K562 (cell line): ENCODE results near the gene NUP205. TPM values are rescaled to one million over a fixed set of nuclear protein-coding genes. Genes with fewer than 3 reads are reported as not detected.

Source experiments
- BMI1 ChIP-seq: fragments of 150-350 bp; IDR thresholded peaks from 2 replicates; pipeline ENCODE4 v1.6.1; 2014; ENCODE audit warnings: low read length
- CLOCK ChIP-seq: fragments of 250-450 bp; sonication (Bioruptor Pico); IDR thresholded peaks from 2 replicates; pipeline ENCODE4 v1.4.0; 2020; ENCODE audit warnings: mild to moderate bottlenecking, moderate library complexity, borderline replicate concordance
- CREM ChIP-seq: IDR thresholded peaks from 2 replicates; pipeline ENCODE4 v1.6.1; 2014; ENCODE audit warnings: antibody characterized with exemption, low read depth
- FOXM1 ChIP-seq, 2 experiments: fragments of 450-650 bp in 1 of 2; sonication (generic) in 1 of 2; formaldehyde crosslinking in 1 of 2; IDR thresholded peaks; 2 replicates each; pipeline versions ENCODE4 v1.6.1 to v1.9.0; 2017 to 2022; ENCODE audit warnings: low read depth in 2 of 2, mild to moderate bottlenecking in 2 of 2, missing genetic modification reagents in 1 of 2, moderate library complexity in 1 of 2
- FOXP1 ChIP-seq: sonication (generic); formaldehyde crosslinking; IDR thresholded peaks from 2 replicates; pipeline ENCODE4 v1.8.0; 2022; ENCODE audit warnings: mild to moderate bottlenecking, missing genetic modification reagents
- GATAD2B ChIP-seq: fragments of 450-650 bp; IDR thresholded peaks from 2 replicates; pipeline ENCODE4 v1.6.1; 2017; ENCODE audit warnings: mild to moderate bottlenecking, borderline replicate concordance
- GTF2B ChIP-seq: IDR thresholded peaks from 2 replicates; pipeline ENCODE4 v1.6.1; 2011; ENCODE audit not compliant: insufficient read length; ENCODE audit errors: extremely low read depth
- HDGF ChIP-seq: fragments of 450-650 bp; IDR thresholded peaks from 2 replicates; pipeline ENCODE4 v1.6.1; 2016
- KAT2B ChIP-seq: IDR thresholded peaks from one replicate; pipeline ENCODE4 v1.6.1; 2012; ENCODE audit warnings: low read depth, mild to moderate bottlenecking, control low read depth, inconsistent platforms, low read length, moderate library complexity
- KHSRP ChIP-seq: fragments of 450-650 bp; IDR thresholded peaks from 2 replicates; pipeline ENCODE4 v1.6.1; 2017
- KLF1 ChIP-seq: fragments of 450-650 bp; IDR thresholded peaks from 2 replicates; pipeline ENCODE4 v1.6.1; 2016; ENCODE audit warnings: missing genetic modification characterization, missing compliant biosample characterization
- MYC ChIP-seq, 2 experiments: fragments of 250-450 bp in 1 of 2; sonication (Bioruptor Pico) in 1 of 2; IDR thresholded peaks; 2 replicates each; pipeline versions ENCODE4 v1.5.1 to v1.6.1; 2012 to 2021; ENCODE audit warnings: low read depth in 2 of 2, borderline replicate concordance in 1 of 2, improper control_type of control experiment in 1 of 2, low read length in 1 of 2, mild to moderate bottlenecking in 1 of 2, moderate library complexity in 1 of 2
- RBM17 ChIP-seq: fragments of 200-400 bp; formaldehyde crosslinking; IDR thresholded peaks from 2 replicates; pipeline ENCODE4 v1.6.1; 2017; ENCODE audit warnings: low read depth, mild to moderate bottlenecking, low read length, borderline replicate concordance
- RNF219 ChIP-seq: fragments of 250-450 bp; sonication (Bioruptor Pico); IDR thresholded peaks from 2 replicates; pipeline ENCODE4 v1.5.0; 2022; ENCODE audit warnings: mild to moderate bottlenecking
- TAF15 ChIP-seq: fragments of 200-400 bp; formaldehyde crosslinking; IDR thresholded peaks from 2 replicates; pipeline ENCODE4 v1.6.1; 2017; ENCODE audit warnings: mild to moderate bottlenecking, low read depth, low read length, moderate library complexity
- TAL1 ChIP-seq: fragments of 450-650 bp; IDR thresholded peaks from 2 replicates; pipeline ENCODE4 v1.6.1; 2016; ENCODE audit warnings: mild to moderate bottlenecking
- ZNF217 ChIP-seq: sonication (generic); formaldehyde crosslinking; IDR thresholded peaks from 2 replicates; pipeline ENCODE4 v1.8.0; 2022; ENCODE audit warnings: mild to moderate bottlenecking, missing genetic modification reagents
- ZNF408 ChIP-seq: fragments of 250-450 bp; sonication (Bioruptor Pico); IDR thresholded peaks from 2 replicates; pipeline ENCODE4 v1.4.0; 2020; ENCODE audit warnings: low read depth, mild to moderate bottlenecking, moderate library complexity
- ZNF668 ChIP-seq: fragments of 250-450 bp; sonication (Bioruptor Pico); IDR thresholded peaks from 2 replicates; pipeline ENCODE4 v1.8.0; 2022; ENCODE audit warnings: mild to moderate bottlenecking, inconsistent platforms
- ZNF695 ChIP-seq: fragments of 450-650 bp; formaldehyde crosslinking; IDR thresholded peaks from 2 replicates; pipeline ENCODE4 v1.4.0; 2020; ENCODE audit warnings: mild to moderate bottlenecking, moderate library complexity
- polyA plus RNA-seq, 8 experiments: library from polyadenylated mRNA; depleted of rRNA in 4 of 8; stranded (reverse) in 5 of 8; unstranded in 3 of 8; fragments of >200 nt; fragmentation: Nextera tagmentation in 2 of 8; fragmentation: Illumina TruSeq in 1 of 8; extraction: Ambion mirVana in 2 of 8; extraction: Trizol in 1 of 8; gene quantifications; 2 replicates each; pipeline versions ENCODE4 v1.2.1 to v1.2.3, GENCODE V29; 2011 to 2014; ENCODE audit warnings: inconsistent platforms in 1 of 8, missing spikeins in 1 of 8
- total RNA-seq, 7 experiments: library from RNA; depleted of rRNA in 6 of 7; stranded (reverse); fragments of >200 nt in 6 of 7; fragmentation: Illumina TruSeq in 2 of 7; extraction: Trizol in 2 of 7; gene quantifications; 2 replicates each; pipeline versions ENCODE4 v1.2.1 to v1.2.3, GENCODE V29; 2011 to 2021; ENCODE audit warnings: low replicate concordance in 1 of 7
- TF ChIP-seq, protein P1 (sequence below), 2 experiments: fragments of 450-650 bp; IDR thresholded peaks; 2 replicates each; pipeline ENCODE4 v1.6.1; 2016
- TF ChIP-seq, protein P2 (sequence below): fragments of 450-650 bp; formaldehyde crosslinking; IDR thresholded peaks from 2 replicates; pipeline ENCODE4 v1.4.0; 2022; ENCODE audit warnings: mild to moderate bottlenecking, moderate library complexity

Gene NUP205
- total and polyA plus RNA-seq, 9 of the 15 experiments (the other 6 are each of a cell fraction or from before 2014, with no cell fraction given) = 101 to 282 (median 193) TPM

- TF ChIP-seq RNF219 = no peak
- peak; percentile 83; the same call in 1 of the 2 replicates for TF ChIP-seq KHSRP
- TF ChIP-seq KAT2B = no peak
- no peak for TF ChIP-seq MYC (IDR thresholded peaks at IDR 0.05; ENCODE audit: low read depth, low read length)
- no peak for TF ChIP-seq MYC (CRISPR knock-in tag; IDR thresholded peaks at IDR 0.05; ENCODE audit: borderline replicate concordance, low read depth)
- TF ChIP-seq BMI1 = no peak
- TF ChIP-seq, protein P1, sequence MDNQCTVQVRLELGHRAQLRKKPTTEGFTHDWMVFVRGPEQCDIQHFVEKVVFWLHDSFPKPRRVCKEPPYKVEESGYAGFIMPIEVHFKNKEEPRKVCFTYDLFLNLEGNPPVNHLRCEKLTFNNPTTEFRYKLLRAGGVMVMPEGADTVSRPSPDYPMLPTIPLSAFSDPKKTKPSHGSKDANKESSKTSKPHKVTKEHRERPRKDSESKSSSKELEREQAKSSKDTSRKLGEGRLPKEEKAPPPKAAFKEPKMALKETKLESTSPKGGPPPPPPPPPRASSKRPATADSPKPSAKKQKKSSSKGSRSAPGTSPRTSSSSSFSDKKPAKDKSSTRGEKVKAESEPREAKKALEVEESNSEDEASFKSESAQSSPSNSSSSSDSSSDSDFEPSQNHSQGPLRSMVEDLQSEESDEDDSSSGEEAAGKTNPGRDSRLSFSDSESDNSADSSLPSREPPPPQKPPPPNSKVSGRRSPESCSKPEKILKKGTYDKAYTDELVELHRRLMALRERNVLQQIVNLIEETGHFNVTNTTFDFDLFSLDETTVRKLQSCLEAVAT (IDR thresholded peaks at IDR 0.05) = no peak
- TF ChIP-seq ZNF668 = no peak
- peak; percentile 89; the same call in 1 of the 2 replicates for TF ChIP-seq GATAD2B
- TF ChIP-seq HDGF = no peak
- no peak for TF ChIP-seq CLOCK (CRISPR knock-in tag)
- no peak for TF ChIP-seq ZNF408 (CRISPR knock-in tag)
- TF ChIP-seq FOXP1 (CRISPR knock-in tag) = no peak
- TF ChIP-seq, protein P2, sequence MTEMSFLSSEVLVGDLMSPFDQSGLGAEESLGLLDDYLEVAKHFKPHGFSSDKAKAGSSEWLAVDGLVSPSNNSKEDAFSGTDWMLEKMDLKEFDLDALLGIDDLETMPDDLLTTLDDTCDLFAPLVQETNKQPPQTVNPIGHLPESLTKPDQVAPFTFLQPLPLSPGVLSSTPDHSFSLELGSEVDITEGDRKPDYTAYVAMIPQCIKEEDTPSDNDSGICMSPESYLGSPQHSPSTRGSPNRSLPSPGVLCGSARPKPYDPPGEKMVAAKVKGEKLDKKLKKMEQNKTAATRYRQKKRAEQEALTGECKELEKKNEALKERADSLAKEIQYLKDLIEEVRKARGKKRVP = peak; percentile 65
- TF ChIP-seq ZNF695 (CRISPR knock-in tag) = no peak
- no peak for TF ChIP-seq ZNF217 (CRISPR knock-in tag)
- no peak for TF ChIP-seq RBM17
- TF ChIP-seq CREM = peak; percentile 77
- peak; percentile 87 for TF ChIP-seq FOXM1 (IDR thresholded peaks at IDR 0.05; ENCODE audit: low read depth)
- no peak for TF ChIP-seq FOXM1 (CRISPR knock-in tag; IDR thresholded peaks at IDR 0.05; ENCODE audit: low read depth)
- TF ChIP-seq GTF2B = no peak
- no peak for TF ChIP-seq KLF1
- peak; percentile 97 for TF ChIP-seq TAL1
- no peak for TF ChIP-seq TAF15
These were observed 106.4 kb downstream of the NUP205 start (continued) for GRCh38 chr7:135664046-135664589.
